Right ventricle myocardium inferior (tissue), 1 donor: ENCODE measurements around the gene FHIT. TPM values are rescaled to one million over a fixed set of nuclear protein-coding genes. Genes with fewer than 3 reads are reported as not detected.
"Not testable (repeated sequence)": the region's sequence is repeated elsewhere in the genome, so short reads cannot be mapped to it uniquely, and the experiment has no call there.

Experiments
- ATAC-seq: fragments of 200-7000 bp; cut with Tn5 transposase; one replicate; pipeline ENCODE4 v1.9.1; 2020; ENCODE audit warnings: mild to moderate bottlenecking, moderate library complexity
- DNase-seq: peaks from one replicate; pipeline ENCODE4 v3.0.0; 2021; ENCODE audit errors: missing footprints
- intact Hi-C: fragments of 100-400 bp; cut with DNase I; formaldehyde crosslinking; loops from one replicate; pipeline ENCODE4 v1.11.0; 2022
- total RNA-seq: library from RNA; stranded (reverse); fragmentation: NEBNext Ultra II Directional; extraction: Animal tissue kit (Norgen Biotek cat#: 25700); gene quantifications from one replicate; pipeline ENCODE4 v1.2.1, GENCODE V29; 2021
- donor health status: DM: no; HTN: yes; CAD: no; lungs with severe emphysema.

FHIT gene
- total RNA-seq, 1 donor from 2014 or later, result 24.5 TPM

DNA sequence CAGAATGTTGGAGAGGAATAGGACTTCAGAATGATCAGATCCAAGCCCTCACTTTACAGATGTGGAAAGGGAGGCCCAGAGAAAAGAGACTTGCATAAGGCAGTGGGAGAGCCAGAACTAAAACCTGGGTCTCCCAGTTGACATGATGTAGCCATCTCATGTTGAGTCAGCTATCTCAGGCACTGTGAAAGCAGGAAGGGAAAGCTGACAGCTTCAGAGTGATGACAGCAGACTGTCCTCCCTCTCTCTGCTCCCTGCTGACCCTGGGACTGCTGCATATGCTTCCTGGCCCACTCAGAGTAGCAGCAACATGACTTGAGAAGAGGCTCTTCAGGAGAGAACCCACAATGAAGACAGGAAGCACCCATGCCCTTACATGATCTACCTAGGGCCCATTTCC is 14.7 kb downstream of the FHIT start:
- no peak for DNase-seq
- intact Hi-C loops, result no loop called here
- ATAC-seq, result peak; percentile 61

DNA sequence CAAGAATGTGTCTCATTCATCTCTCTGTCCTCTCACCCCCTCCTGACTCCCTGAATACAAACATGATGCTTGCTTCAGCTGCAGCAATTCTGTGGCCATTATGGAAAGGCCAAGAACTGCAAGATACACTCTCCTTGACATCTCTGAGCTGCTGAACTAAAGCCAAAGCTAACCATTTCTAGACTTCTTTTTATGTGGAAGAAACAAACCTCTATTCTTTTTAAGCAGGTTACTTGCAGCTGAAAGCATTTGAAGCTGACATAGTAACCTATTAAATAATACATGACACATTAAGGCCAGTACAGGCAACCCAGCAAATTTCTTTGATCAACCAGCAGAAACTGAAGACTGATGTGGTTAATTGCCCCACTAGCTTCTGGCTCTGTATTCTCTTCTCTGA is 17.5 kb downstream of the FHIT start:
- DNase-seq, result no peak
- intact Hi-C loops, result no loop called here
- no peak for ATAC-seq

DNA sequence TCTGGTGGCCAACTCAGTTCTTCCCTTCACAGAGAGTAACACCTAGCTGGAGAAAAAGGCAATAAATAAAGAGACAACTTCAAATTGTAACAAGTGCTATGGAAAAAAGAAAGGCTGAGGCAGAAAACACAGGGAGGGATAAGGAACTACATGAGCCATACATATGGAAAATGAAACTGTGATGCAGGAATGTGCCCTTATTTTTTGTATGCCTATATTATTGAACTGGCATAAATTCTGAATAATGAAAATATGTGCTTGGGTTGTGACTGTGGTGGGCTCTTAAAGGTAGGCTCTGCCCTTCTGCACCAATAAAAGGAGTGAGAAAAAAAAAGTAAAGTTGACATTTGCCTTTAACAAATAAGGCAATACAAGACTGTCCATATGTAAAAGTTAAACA is 19.6 kb downstream of the FHIT start:
- no peak for DNase-seq
- ATAC-seq, result no peak
- intact Hi-C loops, result no loop called here

DNA sequence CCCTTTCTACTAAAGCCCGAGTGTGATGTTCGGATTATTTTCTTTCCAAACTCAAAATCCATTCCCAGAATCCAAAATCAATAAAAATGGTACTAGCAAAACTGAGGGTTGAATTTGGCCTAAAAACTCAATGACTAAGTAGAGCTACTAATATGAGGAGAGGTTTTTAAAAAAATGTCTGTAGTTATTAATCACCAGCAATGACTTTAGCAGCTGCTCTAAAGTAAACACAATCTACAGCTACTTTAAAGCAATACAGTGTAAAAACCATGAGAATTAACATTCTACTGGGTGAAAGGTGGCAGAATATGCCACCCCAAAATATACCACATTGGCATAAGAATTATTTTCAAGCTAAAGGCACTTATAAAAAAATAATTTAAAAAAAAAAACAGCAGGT is 23.5 kb downstream of the FHIT start:
- intact Hi-C loops, result no loop called here
- no peak for ATAC-seq

DNA sequence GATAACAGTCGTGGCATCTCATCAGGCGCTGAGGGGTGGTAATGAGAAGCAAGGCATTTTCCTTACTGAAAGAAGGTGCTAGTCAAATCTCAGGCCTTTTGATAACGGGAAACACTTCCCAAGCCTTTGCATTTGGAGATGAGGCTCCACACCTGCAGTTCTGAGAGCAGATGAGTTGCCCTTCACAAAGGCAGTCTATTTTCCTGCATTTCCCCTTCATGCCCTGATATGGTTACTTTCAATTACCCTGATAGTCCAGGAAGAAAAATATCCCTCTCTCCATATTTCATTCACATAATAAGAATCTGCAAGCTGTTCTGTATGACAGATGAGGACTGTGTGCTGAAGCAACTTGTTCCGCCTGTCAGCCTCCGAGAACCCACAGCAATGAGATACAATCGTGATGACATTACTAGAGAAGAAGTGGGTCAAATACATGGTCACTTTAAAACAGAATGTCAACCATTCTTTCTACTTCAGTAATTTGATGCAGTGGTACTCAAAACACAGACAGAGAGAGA is 25.0 kb downstream of the FHIT start:
- ATAC-seq (no peak), DNase-seq (no peak)
- intact Hi-C loops, result no loop called here

More for the DNA sequence above, 23.5 kb downstream of the FHIT start:
- DNase-seq, result no peak

DNA sequence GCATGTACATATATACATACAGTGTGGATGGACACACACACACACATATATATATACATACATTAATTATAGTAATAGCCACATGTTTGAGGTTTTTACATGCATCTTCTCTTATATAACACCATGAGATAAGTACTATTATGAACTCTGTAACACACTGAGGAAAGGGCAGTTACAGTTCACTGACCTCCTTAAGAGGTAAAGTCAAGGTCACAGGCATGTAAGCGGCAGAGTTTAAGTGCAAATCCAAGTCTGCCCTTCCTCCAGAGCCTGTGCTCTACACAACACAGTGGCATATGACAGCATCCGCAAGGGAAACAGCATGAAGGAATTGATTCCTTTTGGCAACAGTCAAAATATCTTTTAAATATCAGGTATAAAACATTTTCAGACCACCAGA is 26.4 kb downstream of the FHIT start:
- ATAC-seq, result no peak
- no peak for DNase-seq
- intact Hi-C loops, result no loop called here

DNA sequence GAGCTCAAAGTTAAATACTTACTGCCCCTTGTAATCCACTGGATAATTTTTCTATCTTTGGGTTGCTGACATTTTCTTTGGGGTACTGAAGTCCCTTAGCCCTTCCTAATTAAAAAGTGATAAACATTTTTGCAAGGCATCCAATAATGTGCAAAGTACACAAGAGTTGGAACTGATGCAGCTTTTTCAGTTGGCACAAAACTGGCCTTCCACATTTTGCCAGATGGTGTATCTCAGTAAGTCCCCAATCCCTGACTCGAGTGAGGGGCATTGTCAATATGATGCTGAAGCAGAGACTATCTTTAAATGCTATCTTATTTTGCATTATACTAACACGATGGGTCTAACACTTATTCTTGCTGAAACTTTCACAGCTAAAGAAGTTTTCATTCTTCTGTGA is 27.8 kb downstream of the FHIT start:
- DNase-seq (no peak), ATAC-seq (no peak)
- intact Hi-C loops, result no loop called here

DNA sequence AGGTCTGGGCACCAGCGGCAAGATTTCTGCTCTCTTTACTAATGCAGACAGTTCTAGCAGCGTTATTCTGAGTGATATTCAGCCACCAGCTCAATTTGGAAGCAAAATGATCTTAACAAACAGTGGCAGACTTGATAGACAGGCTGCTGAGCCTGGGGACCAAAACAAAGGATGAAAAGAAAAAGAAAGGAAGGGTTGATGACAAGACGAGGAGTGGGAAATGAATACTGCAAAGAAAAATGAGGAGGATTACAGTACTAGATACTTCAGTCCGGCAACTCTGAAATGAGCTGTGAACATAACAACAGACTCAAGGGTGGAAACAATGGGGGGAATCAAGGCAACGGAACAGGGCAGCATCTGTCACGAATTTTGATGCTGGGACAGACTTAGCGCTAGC is 28.8 kb downstream of the FHIT start:
- intact Hi-C loops, result no loop called here
- DNase-seq (no peak), ATAC-seq (no peak)

DNA sequence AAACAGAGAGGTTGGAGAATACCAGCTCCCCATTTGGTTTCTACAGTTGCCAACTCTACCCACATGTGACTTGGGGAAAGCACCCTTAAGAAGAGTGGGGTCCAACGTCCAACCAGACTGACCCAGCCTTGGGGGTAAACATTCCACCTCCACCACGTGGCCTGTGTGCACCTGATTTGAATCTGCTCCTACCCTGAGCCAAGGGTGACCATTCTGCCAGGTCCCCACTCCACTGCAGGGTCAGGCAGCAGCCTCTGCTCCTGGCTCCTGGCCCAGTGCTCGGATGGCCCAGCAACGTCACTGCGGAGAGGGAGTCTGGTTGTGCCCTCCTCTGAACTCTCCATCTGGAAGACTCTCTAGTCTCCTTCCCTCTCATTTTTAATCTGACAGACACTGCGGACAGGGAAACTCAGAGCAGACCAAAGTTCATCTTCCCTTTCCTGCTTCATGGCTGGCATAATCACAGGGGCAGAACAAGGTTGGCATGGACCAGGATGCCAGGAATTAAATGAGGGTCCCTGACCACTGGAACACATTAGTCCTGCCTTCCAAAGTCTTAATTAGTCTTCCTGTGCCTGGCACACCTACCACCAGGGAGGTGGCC is 29.4 kb downstream of the FHIT start:
- no peak for ATAC-seq
- DNase-seq, result no peak
- intact Hi-C loops, result no loop called here

DNA sequence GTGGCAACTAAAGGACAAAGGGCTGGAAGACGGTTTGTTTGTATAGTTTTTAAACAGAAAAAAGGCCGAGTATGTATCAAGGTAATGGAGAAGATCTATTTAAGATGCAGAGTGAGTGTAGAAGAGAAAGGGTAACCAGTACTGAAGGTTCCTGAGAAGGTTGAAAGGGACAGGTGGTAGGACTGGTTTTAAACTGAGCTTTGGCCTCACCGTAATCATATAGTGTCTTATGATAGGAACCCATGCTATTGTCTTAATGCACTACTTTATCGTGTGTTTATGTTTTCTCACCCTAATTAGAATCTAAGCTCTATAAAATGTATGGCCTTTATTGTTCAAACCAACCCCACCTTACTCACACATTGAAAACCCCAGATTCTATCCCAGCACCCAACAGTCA is 32.7 kb downstream of the FHIT start:
- no peak for ATAC-seq
- no peak for DNase-seq
- intact Hi-C loops, result no loop called here

DNA sequence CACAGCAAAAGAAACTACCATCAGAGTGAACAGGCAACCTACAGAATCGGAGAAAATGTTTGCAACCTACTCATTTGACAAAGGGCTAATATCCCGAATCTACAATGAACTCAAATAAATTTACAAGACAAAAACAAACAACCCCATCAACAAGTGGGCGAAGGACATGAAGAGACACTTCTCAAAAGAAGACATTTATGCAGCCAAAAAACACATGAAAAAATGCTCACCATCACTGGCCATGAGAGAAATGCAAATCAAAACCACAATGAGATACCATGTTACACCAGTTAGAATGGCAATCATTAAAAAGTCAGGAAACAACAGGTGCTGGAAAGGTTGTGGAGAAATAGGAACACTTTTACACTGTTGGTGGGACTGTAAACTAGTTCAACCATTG is 35.1 kb downstream of the FHIT start:
- intact Hi-C loops, ATAC-seq, DNase-seq: not testable (repeated sequence)

DNA sequence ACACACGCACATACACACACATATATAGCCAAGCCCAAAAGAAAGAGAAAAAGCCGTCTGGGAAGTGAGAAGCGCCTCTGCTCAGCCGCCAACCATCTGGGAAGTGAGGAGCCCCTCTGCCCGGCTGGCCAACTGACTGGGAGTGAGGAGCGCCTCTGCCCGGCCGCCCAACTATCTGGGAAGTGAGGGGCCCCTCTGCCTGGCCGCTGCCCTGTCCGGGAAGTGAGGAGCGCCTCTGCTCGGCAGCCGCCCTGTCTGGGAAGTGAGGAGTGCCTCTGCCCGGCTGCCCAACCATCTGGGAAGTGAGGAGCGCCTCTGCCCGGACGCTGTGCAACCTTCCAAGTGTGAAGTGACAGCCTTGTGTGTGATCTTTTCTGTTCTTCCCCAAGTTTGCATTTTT is 49.2 kb downstream of the FHIT start:
- intact Hi-C loops, result no loop called here
- ATAC-seq (no peak), DNase-seq (no peak)

DNA sequence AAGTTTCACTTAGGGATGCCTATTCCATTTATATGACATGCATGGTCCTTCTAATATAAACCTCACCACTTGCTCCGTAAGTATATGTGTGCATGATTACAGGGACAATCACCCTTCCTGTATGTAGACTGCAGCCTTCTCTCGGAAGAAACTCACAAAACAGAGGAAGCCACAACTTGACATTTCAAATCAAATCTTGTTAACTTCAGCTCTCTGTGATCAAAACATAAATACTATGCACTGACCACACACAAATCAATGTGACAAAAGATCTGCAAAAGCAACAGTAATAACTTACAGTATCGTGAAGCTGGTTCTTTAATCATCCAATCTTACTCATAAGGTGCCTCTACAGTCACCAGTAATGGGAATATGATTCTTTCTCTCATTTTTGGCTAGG is 50.2 kb downstream of the FHIT start:
- no peak for DNase-seq

DNA sequence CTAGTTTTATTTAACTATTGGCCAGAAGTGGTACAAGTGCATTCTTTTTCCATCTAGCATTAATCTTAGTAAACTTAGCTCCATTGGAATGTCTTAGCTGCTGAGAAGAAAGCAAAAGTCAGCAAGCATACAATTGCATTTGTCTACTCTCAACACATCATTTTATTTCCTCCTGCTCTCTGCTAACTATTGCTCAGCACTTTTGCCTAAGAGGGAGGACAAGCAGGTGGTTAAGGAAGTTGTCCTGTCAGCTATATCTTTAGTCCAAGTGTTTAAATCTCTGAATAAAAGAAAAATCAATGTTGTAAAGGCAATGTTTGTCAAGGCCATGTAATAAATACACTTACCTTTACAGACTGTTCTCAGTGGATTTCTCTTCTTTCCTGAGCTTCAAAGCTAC is 51.0 kb downstream of the FHIT start:
- ATAC-seq (no peak), DNase-seq (no peak)
- intact Hi-C loops, result no loop called here

More for the DNA sequence above, 50.2 kb downstream of the FHIT start:
- intact Hi-C loops, result no loop called here
- ATAC-seq, result no peak

DNA sequence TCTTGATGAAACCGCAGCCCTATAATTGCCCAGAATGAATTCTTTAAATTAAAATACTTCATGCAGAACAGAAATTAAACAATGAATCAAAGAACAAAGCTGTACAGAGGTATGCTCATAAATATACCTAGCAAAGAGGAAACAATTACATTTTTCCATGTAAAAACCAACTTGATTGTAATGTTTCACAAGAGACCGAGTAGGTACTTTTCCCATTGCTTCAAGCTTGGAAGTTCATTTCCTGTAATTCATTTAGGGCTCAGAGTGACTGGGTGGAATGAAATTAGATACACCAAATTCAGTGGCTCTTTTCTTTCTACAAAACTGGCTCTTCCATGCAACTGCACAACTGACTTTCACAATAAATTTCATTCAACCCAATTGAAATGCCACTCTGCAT is 51.4 kb downstream of the FHIT start:
- intact Hi-C loops, result no loop called here
- ATAC-seq (no peak), DNase-seq (no peak)

DNA sequence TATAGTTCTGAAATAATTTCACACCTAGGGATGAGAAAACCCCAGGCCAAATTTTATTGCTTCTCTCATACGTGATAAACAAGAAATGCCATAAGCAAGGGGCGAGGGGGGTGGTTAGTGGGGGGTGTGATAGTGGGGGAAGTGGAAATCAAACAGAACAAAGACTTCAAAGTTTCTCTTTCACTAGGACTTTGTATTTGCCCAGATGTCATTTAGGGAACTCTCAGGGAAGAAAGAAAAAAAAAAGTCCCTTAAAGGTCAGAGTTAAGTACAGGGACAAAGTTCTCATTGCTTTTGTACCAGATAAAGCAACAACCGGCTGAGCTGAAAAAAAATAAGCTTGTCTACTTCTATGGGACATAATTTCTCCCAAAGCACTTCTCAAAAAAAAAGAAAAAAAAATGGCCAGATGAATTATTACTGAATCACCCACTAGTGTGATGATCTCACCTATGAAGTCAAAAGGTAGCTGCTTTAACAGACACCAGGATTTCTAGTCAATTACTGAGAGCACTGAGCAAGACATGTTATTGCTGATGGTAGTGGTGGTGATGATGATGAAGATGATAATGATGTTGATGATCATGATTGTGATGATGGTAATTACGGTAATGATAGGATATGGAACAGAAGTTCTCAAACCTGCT is 56.2 kb downstream of the FHIT start:
- DNase-seq, result no peak
- no peak for ATAC-seq
- intact Hi-C loops, result no loop called here

DNA sequence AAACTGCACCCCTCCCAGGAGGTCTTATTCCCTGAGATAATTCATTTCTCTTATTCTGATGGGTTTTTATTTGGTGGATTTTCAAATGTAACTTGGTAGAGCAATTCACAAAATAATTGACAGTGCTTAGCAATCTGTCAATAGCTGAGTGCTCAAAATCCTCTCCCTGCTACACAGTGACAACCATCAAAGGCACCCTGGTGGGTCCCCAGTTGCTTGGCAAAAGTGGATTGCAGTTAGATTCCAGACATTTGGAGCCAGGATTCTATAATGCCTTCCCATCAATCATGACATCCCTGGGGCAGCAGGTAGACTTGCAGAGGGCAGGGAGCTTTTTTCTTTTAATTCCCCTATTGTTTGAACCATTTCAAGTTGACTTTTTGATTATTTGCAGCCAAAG is 59.0 kb downstream of the FHIT start:
- no peak for DNase-seq
- intact Hi-C loops, result no loop called here
- no peak for ATAC-seq

DNA sequence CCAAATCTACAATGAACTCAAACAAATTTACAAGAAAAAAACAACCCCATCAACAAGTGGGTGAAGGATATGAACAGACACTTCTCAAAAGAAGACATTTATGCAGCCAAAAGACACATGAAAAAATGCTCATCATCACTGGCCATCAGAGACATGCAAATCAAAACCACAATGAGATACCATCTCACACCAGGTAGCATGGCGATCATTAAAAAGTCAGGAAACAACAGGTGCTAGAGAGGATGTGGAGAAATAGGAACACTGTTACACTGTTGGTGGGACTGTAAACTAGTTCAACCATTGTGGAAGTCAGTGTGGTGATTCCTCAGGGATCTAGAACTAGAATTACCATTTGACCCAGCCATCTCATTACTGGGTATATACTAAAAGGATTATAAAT is 61.0 kb downstream of the FHIT start:
- ATAC-seq, DNase-seq, intact Hi-C loops: not testable (repeated sequence)

DNA sequence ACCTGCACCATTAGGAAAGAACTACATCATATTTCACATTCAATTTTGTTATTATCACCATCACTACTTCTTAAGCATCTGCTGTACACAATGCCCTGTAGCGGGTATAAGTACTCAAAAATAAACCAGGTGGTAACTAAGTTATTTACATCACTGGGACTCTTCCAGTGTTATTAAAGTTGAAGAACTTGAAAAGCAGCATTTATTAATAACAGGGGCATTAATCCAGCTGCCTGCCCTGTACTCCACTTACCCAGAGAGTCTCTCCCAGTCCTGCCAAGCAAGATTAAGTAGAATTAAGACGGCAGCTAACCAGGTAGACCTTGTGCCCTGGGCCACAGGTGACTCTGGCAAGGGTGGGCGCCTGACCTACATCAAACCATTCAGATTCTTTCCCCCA is 65.2 kb downstream of the FHIT start:
- ATAC-seq, result no peak
- DNase-seq, result no peak
- intact Hi-C loops, result no loop called here

DNA sequence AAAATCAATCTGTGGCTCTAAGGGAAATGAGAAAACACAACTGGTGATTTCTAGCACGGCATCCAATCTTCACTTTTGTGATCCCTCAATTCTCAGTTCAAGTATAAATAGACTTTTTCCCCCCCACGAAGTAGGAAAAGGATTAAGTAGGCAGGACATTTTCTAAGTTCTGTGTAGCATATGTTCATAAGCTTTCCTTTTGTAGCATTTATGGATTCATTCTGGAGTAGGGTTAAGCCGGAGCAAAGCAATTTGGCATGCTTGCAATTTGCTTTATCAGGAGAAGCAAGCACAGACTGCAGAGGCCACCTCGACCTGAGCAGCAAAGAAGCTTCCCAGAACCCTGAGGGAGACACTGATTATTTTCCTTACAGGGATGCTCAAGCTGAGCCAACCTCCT is 66.3 kb downstream of the FHIT start:
- ATAC-seq (no peak), DNase-seq (no peak)
- intact Hi-C loops, result no loop called here

DNA sequence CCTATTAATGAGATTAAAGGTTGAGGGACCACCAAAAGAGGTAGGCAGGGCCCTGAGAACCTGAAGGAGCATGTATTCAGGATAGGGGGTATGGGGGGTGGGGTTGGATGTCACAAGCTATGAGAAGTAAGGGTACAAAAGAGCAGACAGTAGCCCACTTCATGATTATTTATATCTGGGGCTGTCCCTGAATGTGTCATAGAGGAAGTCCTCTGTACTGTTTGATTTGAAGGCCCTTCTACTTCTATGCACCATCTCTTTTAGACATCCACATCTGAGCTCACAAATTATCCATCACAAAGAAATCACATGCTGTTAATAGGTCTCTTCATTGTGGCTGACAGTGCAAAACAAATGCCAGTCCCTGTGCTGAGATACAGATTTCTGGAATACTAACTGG is 68.6 kb downstream of the FHIT start:
- intact Hi-C loops, result no loop called here
- no peak for DNase-seq
- ATAC-seq, result no peak
